HAP-1 (cell line): ENCODE results near the gene NLN.
"Not testable (repeated sequence)": the region's sequence is repeated elsewhere in the genome, so short reads cannot be mapped to it uniquely, and the experiment has no call there.

Source experiments
- DNase-seq, 2 experiments: peaks; one replicate each; pipeline ENCODE4 v3.0.0-alpha.2; 2016 to 2020; ENCODE audit warnings: low spot score in 2 of 2
- H3K27me3 ChIP-seq: fragments of 250-450 bp; sonication (Bioruptor Pico); 2 replicates; pipeline ENCODE4 v1.5.1; 2020; ENCODE audit warnings: low read depth, mild to moderate bottlenecking, moderate library complexity
- H3K36me3 ChIP-seq: fragments of 250-450 bp; sonication (Bioruptor Pico); replicated peaks from 2 replicates; pipeline ENCODE4 v1.5.1; 2020; ENCODE audit warnings: mild to moderate bottlenecking
- H3K4me1 ChIP-seq: fragments of 250-450 bp; sonication (Bioruptor Pico); 2 replicates; pipeline ENCODE4 v1.5.1; 2020; ENCODE audit warnings: mild to moderate bottlenecking
- H3K4me3 ChIP-seq: fragments of 250-450 bp; sonication (Bioruptor Pico); 2 replicates; pipeline ENCODE4 v1.5.1; 2020; ENCODE audit warnings: mild to moderate bottlenecking, moderate library complexity
- H3K9me3 ChIP-seq: fragments of 250-450 bp; sonication (Bioruptor Pico); 2 replicates; pipeline ENCODE4 v1.5.1; 2020; ENCODE audit warnings: mild to moderate bottlenecking, moderate library complexity
- in situ Hi-C: fragments of 300-500 bp; cut with MboI; formaldehyde crosslinking; loops from 3 replicates; pipeline ENCODE4 v1.14.3; 2020; ENCODE audit warnings: low sequenced_read_pairs, inconsistent platforms, mixed read lengths

Gene NLN

DNA sequence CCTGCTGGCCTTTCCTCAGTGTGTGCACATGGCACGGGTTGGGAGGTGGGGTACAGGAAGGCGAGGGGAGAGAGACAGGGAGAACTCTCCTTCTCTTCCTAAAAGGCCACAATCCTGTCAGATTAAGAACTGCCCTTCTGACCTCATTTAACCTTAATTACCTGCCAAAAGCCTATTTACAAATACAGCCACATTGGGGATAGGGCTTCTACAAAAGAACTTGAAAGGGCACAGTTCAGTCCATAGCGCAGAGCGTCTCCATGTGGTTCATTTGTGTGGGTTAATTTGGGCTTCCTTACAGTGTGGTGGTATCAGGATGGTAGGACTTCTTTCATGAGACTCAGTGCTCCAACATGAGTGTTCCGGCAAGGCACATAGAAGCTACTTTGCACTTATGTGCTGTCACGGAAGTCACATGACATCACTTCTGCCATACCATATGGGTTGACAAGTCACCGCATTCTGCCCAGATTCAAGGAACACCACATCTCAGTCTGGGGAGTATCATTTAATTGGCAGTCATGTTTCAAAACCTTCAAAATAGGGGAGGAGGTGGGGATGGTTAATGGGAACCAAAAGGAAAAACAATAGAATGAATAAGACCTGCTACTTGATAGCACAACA, 46.8 kb downstream of the NLN start:
- DNase-seq = no peak
- Histone ChIP-seq H3K27me3 (no peaks in the 10 kb centered on the region), H3K9me3 (no peaks in the 10 kb centered on the region), H3K4me3 (no peak overlapping the region), H3K36me3 (no peaks in the 10 kb centered on the region; the same call in 1 of the 2 replicates), H3K4me1 (no peaks in the 10 kb centered on the region)
- in situ Hi-C loops = no loop called here

DNA sequence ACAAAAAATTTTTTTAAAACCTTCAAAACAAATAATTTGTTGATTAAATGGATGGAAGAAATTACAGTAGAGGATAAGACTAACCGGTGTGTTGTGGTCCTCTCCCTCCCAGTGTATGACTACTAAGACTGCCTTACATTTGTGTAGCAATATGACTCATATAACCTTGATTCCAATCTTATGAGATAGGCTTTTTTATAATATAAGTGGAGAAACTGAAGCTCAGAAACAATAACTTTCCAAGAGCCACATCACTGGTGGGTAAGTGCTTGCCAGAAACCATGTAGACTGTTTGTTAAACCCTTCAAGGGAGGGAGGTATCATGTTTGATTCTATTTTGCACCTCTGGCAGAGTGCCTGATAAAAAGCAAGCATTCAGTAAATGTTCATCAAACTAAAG, 47.5 kb downstream of the NLN start:
- Histone ChIP-seq H3K4me1 (no peaks in the 10 kb centered on the region), H3K4me3 (no peak overlapping the region), H3K27me3 (no peaks in the 10 kb centered on the region), H3K9me3 (no peaks in the 10 kb centered on the region), H3K36me3 (no peaks in the 10 kb centered on the region; the same call in 1 of the 2 replicates)
- no peak for DNase-seq
- in situ Hi-C loops = no loop called here

DNA sequence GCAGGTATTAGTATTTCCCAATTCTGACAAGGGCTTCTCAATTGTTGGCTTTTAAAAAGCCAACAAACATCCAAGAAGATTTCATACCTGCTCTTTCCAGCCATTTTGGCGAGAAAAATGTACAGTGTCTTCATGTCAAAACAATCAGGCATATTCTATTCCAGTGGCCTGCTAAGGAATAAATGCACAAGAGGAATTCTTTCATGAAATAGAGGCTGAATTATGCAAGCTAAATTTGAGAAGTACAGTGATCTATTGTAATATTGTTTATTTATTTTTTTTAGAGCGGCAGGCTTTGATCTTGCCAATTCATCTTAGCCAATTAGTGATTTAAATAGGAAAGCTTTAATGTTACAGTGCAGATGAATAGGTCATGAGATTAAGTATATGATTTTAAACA, 49.3 kb downstream of the NLN start:
- in situ Hi-C loops = no loop called here

DNA sequence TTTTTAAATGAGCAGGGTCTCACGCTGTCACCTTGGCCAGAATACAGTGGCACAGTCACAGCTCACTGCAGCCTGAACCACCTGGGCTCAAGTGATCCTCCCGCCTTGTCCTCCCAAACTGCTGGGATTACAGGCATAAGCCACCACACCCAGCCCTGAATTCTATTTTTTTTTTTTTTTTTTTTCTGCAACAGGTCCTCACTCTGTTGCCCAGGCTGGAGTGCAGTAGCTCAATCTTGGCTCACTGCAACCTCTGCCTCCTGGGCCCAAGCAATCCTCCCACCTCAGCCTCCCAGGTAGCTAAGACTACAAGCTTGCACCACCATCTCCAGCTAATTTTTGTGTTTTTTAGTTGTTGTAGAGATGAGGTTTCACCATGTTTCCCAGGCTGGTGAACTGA, 51.0 kb downstream of the NLN start:
- in situ Hi-C loops, H3K36me3 ChIP-seq, H3K27me3 ChIP-seq, H3K4me3 ChIP-seq, H3K4me1 ChIP-seq, DNase-seq, H3K9me3 ChIP-seq: not testable (repeated sequence)

More for the DNA sequence above, 49.3 kb downstream of the NLN start:
- Histone ChIP-seq H3K27me3 (no peaks in the 10 kb centered on the region), H3K4me1 (no peaks in the 10 kb centered on the region), H3K36me3 (no peaks in the 10 kb centered on the region; the same call in none of the 2 replicates), H3K4me3 (no peak overlapping the region), H3K9me3 (no peaks in the 10 kb centered on the region)
- no peak for DNase-seq

DNA sequence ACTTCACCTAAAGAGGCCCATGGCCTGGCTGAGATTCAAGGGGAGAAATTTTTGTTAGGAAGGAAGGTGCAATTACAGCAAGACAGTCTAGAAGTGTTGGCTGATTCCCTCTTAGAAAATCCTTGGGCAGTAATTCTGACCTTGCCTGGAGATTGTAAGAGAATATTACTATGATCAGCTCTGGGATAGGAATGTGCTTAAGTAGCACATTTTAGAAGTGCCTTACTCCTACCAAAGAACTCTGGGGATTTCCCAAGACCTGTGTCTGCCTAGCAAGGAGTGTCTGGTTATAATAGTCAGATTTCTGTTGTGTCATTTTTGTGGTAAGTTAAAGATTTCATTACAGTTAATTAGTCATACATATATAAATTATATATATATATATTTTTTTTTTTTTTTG, 52.3 kb downstream of the NLN start:
- in situ Hi-C loops = no loop called here
- H3K4me1 ChIP-seq = no peaks in the 10 kb centered on the region
- H3K27me3 ChIP-seq = no peaks in the 10 kb centered on the region
- no peak for DNase-seq
- no peak overlapping the region for H3K4me3 ChIP-seq
- H3K9me3 ChIP-seq = no peaks in the 10 kb centered on the region
- H3K36me3 ChIP-seq = peaks cover 5% of the 10 kb centered on the region; the same call in 1 of the 2 replicates

DNA sequence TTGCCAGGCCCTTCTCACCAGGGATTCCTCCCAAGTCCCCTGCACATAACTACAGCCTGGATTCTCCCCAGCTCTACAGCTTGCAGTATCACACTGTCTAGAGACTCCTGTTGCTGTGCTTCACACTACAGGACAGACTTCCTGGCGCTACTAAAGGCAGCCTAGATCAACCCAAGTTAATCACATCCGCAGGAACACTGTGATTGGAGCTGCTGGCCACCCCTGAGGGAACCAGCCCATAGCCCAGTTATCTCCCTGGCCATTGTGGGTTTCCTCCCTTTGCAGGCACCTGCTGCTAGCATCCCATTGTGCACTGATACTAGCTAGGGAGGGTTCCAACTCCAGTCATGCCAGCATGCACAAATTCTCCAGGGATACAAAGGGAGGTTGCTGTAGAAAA, 53.5 kb downstream of the NLN start:
- DNase-seq = no peak
- in situ Hi-C loops = no loop called here
- H3K4me3 ChIP-seq = no peak overlapping the region

DNA sequence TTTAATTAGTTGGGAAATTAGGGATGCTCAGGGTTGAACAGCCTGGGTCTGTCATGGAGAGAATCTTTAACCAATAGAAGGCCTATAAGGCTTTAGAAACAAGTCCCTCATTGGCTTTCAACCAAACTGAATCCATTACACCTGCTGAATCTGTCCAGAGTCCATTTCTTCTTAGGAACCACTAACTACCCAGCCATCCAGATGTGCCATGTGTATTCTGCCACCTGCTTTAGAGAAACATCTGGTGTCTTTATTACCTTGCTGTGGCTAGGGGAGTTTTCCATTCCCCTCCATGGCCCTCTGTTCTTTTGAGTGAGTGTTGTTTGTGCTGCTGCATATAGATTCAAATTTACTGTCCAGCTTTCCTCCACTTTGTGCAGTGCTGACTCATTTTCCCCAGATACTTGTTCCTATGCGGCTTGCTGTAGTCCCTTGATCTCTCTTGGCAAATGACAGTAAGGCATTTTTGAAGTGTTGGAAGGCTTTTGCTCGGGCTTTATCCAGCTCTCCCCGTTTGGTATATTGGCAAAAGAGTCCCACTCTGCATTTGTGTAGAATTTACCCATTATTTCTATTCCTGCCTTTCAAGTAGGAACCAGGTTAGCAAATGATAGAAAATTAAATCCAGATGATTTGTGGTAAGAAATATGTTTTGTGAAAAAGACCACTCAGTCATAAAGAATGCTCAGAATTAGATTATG, 54.6 kb downstream of the NLN start:
- Histone ChIP-seq H3K4me1 (no peaks in the 10 kb centered on the region), H3K9me3 (no peaks in the 10 kb centered on the region), H3K36me3 (peaks cover 16% of the 10 kb centered on the region), H3K4me3 (no peak overlapping the region), H3K27me3 (no peaks in the 10 kb centered on the region)
- DNase-seq = no peak
- in situ Hi-C loops = no loop called here

More for the DNA sequence above, 53.5 kb downstream of the NLN start:
- H3K36me3 ChIP-seq = peaks cover 12% of the 10 kb centered on the region
- H3K27me3 ChIP-seq = no peaks in the 10 kb centered on the region
- H3K4me1 ChIP-seq = no peaks in the 10 kb centered on the region
- no peaks in the 10 kb centered on the region for H3K9me3 ChIP-seq

DNA sequence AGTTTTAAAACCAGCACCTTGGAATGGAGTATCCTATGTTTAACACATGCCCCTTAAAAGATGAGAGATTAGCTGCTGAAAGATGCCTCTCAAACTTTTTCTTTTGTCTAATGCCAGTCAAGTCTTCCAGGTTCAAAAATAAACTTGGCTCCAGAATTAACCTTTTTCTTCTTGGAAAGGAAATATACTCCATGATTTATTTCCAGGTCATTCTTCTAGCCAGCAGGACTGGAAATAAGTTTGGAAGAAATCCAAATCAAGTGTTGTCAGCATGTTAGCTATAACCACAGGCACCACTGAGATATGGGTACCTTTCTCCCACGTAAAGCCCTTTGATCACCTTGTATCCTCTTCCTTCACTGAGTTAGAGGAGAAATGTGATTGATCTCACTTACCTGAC, 56.1 kb downstream of the NLN start:
- in situ Hi-C loops = no loop called here
- no peaks in the 10 kb centered on the region for H3K27me3 ChIP-seq
- no peak overlapping the region for H3K4me3 ChIP-seq
- H3K4me1 ChIP-seq = no peaks in the 10 kb centered on the region
- H3K36me3 ChIP-seq = peaks cover 16% of the 10 kb centered on the region
- DNase-seq = no peak
- no peaks in the 10 kb centered on the region for H3K9me3 ChIP-seq

DNA sequence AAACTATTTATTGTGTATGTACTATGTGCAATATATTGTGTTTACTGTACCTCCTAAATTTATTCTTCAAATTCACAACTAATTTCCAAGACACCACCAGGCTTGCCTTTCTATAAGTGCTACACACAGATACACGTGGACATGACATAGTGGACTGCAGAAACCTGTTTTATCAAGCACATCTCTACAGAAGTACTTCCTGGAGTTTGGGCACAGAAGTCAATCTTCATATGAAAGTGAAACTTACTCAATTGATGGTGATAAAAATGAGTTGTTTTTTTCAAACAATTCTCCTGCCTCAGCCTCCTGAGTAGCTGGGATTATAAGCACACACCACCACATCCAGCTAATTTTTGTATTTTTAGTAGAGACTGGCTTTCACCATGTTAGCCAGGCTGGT, 57.6 kb downstream of the NLN start:
- Histone ChIP-seq H3K4me1 (no peaks in the 10 kb centered on the region), H3K27me3 (no peaks in the 10 kb centered on the region), H3K36me3 (peaks cover 19% of the 10 kb centered on the region), H3K4me3 (no peak overlapping the region), H3K9me3 (no peaks in the 10 kb centered on the region)
- in situ Hi-C loops = no loop called here
- DNase-seq = no peak

DNA sequence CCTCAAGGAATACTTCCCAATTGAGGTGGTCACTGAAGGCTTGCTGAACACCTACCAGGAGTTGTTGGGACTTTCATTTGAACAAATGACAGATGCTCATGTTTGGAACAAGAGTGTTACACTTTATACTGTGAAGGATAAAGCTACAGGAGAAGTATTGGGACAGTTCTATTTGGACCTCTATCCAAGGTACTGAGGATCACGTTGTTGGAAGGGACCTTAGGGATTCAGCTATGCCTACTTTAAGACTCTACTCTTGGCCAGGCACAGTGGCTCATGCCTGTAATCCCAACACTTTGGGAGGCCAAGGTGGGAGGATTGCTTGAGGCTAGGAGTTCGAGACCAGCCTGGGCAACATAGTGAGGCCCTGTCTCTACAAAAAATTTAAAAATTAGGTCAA, 66.3 kb downstream of the NLN start:
- in situ Hi-C loops, H3K9me3 ChIP-seq, H3K27me3 ChIP-seq, H3K4me3 ChIP-seq, DNase-seq: not testable (repeated sequence)
- peaks cover 27% of the 10 kb centered on the region for H3K4me1 ChIP-seq
- peaks cover 14% of the 10 kb centered on the region for H3K36me3 ChIP-seq

DNA sequence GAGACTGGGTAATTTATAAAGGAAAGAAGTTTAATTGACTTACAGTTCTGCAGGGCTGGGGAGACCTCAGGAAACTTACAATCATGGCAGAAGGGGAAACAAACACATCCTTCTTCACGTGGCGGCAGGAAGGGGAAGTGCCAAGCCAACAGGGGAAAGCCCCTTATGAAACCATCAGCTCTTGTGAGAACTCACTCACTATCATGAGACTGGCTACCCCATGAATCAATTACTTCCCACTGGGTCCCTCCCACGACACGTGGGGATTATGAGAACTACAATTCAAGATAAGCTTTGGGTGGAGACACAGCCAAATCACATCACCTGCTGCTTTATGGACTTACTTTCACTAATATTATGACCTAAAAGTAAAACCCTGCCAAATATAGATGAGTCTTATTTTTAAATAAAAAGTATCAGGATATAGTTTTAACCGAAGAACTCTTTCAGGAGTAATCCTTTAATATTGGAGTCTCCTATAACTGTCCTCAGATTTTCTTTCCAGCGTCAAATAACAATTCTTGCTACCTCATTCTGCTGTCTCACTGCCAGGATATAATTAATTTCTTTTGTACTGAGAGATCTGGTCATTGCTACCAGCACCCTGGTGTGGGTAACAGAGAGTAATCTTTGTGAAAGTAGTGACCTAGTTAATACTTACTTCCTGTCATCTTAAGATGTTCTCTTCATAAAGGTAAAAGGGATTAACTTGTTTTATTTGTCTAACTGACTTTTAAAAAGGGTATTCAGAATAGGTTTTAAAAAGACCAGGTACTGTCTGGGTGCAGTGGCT, 68.6 kb downstream of the NLN start:
- Histone ChIP-seq H3K4me3 (no peak overlapping the region), H3K9me3 (no peaks in the 10 kb centered on the region), H3K36me3 (peaks cover 8% of the 10 kb centered on the region), H3K4me1 (peaks cover 27% of the 10 kb centered on the region), H3K27me3 (no peaks in the 10 kb centered on the region)
- no peak for DNase-seq
- in situ Hi-C loops = no loop called here

DNA sequence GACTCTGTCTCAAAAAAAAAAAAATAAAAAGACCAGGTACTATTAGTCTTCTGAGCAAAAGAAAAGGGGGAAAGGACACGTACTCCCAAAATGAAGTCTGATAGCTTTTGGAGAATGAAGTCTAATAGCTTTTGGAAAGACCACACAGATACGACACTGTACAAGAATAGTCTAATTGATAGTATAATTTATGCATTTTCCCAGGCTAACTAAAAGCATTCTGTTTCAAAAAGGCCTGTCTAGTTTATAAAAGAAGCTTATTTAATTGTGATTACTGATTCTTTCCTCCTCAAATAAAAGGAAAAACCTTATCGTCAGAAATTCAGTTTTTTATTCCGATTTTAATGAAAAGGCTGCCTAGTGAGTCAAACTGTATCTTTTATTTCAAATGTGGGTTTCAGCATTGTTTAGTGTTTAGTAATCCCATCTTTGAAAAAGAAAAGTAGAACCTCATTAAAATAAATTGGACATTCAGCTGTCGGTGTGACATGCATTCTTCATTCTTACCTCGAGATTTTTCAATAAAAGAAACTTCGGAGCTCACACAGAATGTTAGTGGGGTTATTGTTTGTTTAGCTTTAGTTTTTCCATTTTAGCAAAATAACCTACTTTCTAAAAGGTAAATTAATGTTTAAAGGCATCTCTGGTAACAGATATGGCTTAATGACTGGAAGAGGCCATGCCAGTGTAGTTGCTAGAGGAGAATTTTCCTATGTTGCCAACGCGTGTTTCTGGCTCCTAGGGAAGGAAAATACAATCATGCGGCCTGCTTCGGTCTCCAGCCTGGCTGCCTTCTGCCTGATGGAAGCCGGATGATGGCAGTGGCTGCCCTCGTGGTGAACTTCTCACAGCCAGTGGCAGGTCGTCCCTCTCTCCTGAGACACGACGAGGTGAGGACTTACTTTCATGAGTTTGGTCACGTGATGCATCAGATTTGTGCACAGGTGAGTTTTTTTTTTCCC, 70.0 kb downstream of the NLN start:
- in situ Hi-C loops = no loop called here
- DNase-seq = peak; percentile 62 to 66
- peaks cover 27% of the 10 kb centered on the region for H3K4me1 ChIP-seq
- H3K36me3 ChIP-seq = peaks cover 5% of the 10 kb centered on the region
- H3K9me3 ChIP-seq = no peaks in the 10 kb centered on the region
- no peaks in the 10 kb centered on the region for H3K27me3 ChIP-seq
- H3K4me3 ChIP-seq = no peak overlapping the region

DNA sequence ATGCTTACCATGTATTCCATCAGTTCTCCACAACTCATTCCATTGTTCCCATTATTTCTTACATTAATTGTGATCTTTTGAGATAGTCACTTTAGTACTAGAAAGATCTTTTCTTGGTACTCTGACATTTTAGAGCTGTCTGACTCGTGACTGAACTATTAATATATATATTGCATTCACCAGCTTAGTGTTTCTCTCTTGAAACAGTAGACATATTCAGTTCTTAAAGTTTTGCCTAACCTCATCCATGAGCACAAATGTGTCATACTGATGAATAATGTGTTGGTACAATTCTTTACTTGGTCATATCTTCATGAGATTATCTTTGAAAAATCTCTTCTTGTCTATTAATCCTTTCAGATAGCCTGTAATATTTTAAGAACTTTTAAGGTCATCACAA, 74.3 kb downstream of the NLN start:
- Histone ChIP-seq H3K4me3 (no peak overlapping the region), H3K36me3 (no peaks in the 10 kb centered on the region; the same call in 1 of the 2 replicates)

More for the DNA sequence above, 74.3 kb downstream of the NLN start:
- Histone ChIP-seq H3K4me1 (peaks cover 23% of the 10 kb centered on the region), H3K9me3 (no peaks in the 10 kb centered on the region), H3K27me3 (no peaks in the 10 kb centered on the region)
- in situ Hi-C loops = no loop called here
- no peak for DNase-seq
